ENCODE results near the gene BAD.

DNA sequence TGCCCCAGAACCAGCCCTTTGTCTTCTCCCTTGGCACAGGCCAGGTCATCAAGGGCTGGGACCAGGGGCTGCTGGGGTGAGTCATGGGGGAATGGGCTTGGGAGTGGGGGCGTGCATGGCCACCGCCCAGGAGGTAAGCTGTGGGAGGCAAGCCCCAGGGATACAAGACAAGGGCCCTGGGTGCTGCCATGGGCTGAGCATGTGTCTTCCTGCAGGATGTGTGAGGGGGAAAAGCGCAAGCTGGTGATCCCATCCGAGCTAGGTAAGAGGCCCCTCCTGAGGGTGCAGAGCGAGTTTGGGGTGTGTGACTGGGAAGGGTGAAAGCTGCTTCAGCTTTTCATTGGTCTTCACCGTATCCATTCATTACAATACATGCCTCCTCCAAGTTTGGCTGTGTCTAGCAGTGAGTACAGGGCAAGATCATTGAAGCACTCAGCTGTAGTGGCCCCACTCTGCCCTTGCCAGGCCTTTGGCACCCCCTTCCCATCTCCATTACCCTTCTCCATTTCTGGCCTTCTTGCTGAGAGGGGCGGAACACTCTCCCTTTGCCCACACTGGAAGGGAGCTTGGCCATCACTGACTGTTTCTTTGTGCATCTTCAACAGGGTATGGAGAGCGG, 41.1 kb downstream of the BAD start:
- TF ChIP-seq POLR2A (IDR thresholded peaks at IDR 0.05; ENCODE audit: extremely low read depth, insufficient read length), result no peak
- TF ChIP-seq, protein P1, sequence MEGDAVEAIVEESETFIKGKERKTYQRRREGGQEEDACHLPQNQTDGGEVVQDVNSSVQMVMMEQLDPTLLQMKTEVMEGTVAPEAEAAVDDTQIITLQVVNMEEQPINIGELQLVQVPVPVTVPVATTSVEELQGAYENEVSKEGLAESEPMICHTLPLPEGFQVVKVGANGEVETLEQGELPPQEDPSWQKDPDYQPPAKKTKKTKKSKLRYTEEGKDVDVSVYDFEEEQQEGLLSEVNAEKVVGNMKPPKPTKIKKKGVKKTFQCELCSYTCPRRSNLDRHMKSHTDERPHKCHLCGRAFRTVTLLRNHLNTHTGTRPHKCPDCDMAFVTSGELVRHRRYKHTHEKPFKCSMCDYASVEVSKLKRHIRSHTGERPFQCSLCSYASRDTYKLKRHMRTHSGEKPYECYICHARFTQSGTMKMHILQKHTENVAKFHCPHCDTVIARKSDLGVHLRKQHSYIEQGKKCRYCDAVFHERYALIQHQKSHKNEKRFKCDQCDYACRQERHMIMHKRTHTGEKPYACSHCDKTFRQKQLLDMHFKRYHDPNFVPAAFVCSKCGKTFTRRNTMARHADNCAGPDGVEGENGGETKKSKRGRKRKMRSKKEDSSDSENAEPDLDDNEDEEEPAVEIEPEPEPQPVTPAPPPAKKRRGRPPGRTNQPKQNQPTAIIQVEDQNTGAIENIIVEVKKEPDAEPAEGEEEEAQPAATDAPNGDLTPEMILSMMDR (IDR thresholded peaks at IDR 0.05; ENCODE audit: low read depth, low read length), result no peak
- TF ChIP-seq, protein P2, sequence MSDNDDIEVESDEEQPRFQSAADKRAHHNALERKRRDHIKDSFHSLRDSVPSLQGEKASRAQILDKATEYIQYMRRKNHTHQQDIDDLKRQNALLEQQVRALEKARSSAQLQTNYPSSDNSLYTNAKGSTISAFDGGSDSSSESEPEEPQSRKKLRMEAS (IDR thresholded peaks at IDR 0.05; ENCODE audit: low read depth, low read length), result no peak
